Fibroblast of gingiva (primary cell): Measurements from ENCODE around the gene CBX6.
"Not testable (repeated sequence)": the region's sequence is repeated elsewhere in the genome, so short reads cannot be mapped to it uniquely, and the experiment has no call there.

ENCODE experiments used
- DNase-seq: peaks from one replicate; pipeline ENCODE4 v3.0.0-alpha.2; 2011; ENCODE audit warnings: low read depth

The CBX6 gene

DNA sequence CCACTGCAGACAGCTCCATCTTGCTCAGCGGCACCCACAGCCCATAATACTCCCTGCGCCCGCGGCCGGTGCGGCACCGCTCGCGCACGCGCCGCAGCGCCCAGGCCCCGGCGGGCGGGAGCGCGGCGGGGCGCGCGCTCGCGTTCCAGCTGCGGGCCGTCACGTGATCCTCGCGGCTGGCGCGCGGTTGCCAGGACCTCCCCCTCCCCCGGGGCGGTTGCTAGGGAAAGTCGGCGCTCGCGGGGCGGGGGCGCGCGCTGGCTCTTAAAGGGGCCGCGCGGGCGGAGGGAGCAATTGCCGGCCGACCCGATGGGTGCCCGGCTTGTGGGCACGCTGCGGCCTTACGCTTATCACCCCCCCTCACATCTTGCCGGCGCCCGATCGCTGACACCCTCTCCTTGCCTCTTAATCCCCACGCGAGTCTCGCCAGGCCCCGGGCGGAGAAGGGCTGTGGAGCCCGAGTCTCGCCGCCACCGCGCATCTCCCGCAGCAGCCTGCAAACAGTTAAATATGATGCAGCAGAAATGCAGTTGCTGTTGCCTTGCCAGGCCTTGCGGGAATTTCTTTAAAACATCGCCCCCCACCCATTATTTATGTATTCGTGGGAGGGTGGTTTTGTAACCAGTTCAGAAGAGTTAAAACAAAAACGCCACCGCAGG, at the start of gene CBX6:
CBX6 (minus strand) TSS at position 45 of the 659 bp plus-strand sequence; CDS start at position 19, 26 bp downstream.
- DNase-seq = peak; percentile 94

- DNase-seq = no peak
Measured at GRCh38 chr22:38921806-38922205, 49.8 kb upstream of the CBX6 start.

DNA sequence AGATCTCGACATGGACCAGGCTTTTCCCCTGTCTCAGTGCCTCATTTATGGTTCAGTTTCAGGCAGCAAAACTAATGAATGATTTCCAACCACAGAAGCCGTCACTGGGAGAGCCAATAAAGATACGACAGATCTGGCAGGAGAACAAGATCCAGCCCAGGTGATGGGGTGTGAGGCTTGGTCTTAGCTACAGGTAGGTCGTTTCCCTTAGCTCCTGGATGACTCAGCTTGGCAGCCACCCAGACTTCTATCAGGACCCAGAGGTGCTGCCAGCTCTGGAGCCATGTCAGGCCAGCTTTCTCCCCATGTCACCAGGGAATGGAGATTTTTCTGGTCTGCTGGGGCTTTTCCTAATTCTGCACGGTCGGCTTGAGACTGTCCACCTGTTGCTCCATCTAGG, 49.1 kb upstream of the CBX6 start:
- no peak for DNase-seq

- DNase-seq = no peak
Measured at GRCh38 chr22:38919631-38920190, 47.7 kb upstream of the CBX6 start.

DNA sequence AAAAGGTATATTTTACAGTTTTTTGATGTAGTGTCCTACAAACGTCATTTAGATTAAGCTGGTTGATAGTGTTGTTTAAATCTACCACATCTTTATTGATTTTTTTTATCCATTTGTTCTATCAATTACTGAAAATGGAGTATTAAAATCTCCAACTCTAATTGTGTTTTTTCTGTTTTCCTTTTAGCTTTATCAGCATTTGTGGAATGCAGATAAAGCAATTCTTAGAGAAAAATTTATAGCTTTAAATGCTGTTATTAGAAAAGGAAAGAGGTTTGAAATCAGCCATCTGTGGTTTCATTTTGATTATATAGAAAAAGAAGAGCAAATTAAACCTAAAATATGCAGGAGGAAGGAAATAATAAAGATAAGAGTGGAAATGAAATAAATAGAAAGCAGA, 39.4 kb upstream of the CBX6 start:
- no peak for DNase-seq

- no peak for DNase-seq
Measured at GRCh38 chr22:38907767-38908166, 35.8 kb upstream of the CBX6 start.

- DNase-seq = no peak
Measured at GRCh38 chr22:38906052-38906451, 34.0 kb upstream of the CBX6 start.

- DNase-seq = not testable (repeated sequence)
Measured at GRCh38 chr22:38904052-38904617, 32.1 kb upstream of the CBX6 start.

GRCh38 chr22:38901111-38901641, 29.2 kb upstream of the CBX6 start:
- DNase-seq = no peak

DNA sequence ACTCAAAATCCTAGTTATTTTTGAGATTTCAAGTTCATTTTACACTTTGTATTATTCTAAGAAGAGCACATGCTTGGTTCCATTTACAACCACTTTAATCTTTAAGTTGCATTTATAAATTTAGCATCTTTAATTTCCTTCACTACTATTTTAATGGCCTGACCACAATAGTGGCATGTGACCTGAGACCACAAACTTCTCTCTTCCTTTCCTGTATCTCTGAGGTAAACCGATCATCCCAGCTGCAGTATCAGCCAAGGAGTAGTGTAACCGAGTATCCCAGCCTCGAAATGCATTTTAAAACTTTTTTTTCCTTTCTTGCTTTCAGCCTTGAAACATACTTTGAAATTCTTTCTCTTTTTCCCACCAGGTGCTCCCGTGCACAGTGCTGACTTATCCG, 28.7 kb upstream of the CBX6 start:
- DNase-seq = no peak

- DNase-seq = no peak
Measured at GRCh38 chr22:38891256-38891655, 19.2 kb upstream of the CBX6 start.

DNA sequence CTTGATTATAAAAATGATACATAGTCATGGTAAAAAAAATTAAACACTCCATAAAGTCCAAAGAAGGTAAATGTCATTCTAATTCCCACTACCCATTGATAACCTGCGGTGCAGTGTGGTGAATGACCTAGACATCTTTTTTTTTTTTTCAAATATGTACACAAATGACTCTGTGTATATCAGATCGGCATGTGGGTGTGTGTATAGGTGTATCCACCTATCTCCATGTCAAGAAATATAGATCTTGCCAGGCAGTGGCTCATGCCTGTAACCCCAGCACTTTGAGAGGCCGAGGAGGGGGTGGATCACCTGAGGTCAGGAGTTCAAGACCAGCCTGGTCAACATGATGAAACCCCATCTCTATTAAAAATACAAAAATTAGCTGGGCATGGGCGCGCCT, 18.4 kb upstream of the CBX6 start:
- no peak for DNase-seq

DNA sequence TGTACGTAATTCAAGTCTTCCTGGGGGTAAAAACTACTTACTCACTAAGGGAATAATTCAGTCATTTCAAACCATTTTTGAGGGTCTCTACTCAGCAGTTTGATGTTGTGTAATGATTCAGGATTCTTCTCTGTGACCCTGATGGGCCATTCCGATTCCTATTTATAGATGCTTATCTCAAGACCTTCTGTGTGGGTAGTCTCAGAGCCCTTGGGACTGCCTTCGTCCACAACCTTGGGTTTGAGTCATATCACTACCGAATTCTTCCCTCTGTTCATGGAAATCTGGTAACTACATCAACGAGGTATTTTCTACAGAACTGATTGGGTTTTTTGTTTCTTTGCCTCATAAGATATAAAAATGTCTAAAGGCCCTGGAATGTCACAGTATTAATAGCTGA, 14.3 kb upstream of the CBX6 start:
- DNase-seq = no peak

DNA sequence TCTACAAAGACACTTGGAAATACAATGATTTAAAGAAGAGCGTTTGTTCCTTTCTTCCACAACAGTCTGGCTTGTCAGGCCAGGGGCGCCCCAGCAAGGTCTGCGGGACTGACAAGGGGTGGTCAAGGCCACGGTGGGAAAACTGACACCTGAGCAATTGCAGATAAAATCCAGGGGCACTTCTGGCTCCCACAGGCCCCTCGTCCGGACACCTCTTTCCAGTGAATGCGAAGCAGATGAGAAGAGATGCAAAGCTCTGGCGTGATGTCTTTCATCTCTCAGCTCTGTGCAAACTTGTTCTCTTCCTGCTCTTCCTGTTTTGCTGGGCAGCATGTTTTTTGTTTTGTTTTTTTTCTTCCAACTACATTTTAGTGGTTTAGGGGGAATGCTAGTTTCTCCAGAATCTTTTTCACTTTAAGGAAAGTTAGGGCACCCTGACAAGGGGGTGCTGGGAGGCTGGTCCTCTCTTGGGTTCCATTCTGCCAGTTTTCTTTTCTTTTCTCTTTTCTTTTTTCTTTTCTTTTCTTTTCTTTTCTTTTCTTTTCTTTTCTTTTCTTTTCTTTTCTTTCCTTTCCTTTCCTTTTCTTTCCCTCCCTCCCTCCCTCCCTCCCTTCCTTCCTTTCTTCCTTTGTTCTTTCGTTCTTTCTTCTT, 11.1 kb upstream of the CBX6 start:
- no peak for DNase-seq

DNA sequence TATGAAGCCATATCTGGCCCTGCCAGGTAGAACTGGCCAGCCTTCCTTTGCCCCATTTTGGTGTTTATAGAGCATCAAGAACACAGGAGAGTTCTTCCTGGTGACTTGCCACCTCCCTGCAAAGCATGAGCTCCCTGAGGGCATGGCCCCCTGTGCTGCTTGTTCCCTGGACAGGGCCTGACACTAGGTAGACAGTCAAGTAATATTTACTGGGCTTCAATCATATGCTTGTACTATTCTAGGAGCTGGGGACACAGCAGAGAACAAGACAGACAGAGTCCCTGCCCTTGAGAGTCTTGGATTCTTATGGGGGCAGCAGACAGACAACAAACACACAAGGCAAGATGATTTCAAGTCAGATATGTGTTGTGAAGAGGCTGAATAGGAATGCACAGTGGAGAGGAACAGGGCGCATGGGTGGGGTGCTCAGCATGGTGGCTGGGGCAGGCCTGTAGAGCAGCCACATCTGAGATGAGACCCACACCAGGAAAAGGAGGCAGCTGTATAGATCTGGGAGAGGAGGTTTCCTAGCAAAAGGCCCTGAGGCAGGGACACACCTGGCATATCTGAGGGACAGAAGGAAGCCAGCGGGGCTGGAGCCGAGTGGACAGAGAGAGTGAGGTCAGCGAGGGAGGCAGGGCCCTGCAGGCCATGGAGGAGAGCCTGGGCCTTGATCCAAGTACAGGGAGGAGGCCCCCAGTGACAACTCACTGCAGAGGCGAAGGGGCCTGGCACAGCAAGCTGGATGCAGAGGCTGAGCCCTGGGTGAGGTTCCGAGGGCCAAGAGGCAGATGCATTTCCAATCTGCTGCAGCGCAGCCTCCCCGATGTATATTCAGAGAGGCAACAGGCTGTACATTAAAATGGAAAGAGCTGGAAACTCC, 10.2 kb upstream of the CBX6 start:
- no peak for DNase-seq

GRCh38 chr22:38881464-38881871, 9.5 kb upstream of the CBX6 start:
- DNase-seq = peak; percentile 94

- DNase-seq = no peak
Measured at GRCh38 chr22:38879961-38880360, 7.9 kb upstream of the CBX6 start.

DNA sequence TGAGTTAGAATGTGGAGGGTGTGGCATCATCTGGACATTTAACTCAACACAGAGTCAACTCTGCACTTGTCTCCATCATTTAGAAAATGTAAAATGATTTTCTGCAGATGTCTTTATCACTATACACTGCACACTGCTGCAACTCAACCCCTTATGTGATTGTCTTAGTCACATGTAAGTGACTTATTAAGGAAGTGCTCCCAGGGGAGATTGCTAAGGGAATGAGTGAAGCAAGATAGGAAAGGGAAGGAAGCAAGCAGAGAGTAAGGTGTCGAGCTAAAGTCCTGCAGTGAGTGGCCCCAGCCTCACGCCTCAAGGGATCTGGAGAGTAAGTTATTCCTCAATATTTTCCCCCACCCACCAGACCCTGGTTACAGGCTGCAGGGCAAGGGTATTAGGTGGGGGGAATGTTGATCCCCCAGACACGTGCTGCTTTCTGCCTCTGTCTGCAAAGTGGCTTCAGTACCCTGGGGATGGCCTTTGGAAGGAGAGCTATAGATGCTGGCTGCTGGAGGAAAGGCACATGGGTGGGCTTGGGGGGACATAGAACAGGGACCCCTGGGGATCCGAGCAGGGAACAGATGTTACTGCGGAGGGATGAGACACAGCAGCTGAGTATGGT, 7.2 kb upstream of the CBX6 start:
- DNase-seq = no peak

DNA sequence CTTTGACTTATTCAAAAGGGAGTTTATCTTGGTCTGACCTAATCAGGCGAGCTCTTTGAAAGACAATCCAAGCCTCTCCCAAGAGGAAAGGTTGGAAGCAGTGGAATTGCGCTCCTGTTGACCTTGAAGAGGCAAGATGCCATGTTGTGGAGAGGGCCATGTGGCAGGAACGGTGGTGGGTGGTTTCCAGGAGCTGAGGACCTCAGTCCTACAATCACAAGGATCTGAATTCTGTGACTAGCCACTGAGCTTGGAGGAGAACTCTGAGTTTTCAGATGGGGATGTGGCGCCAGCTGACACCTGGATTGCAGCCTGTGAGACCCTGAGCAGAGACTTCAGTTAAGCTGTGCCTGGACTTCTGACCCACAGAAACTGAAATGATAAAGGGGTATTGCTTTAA, 6.0 kb upstream of the CBX6 start:
- DNase-seq = no peak

DNA sequence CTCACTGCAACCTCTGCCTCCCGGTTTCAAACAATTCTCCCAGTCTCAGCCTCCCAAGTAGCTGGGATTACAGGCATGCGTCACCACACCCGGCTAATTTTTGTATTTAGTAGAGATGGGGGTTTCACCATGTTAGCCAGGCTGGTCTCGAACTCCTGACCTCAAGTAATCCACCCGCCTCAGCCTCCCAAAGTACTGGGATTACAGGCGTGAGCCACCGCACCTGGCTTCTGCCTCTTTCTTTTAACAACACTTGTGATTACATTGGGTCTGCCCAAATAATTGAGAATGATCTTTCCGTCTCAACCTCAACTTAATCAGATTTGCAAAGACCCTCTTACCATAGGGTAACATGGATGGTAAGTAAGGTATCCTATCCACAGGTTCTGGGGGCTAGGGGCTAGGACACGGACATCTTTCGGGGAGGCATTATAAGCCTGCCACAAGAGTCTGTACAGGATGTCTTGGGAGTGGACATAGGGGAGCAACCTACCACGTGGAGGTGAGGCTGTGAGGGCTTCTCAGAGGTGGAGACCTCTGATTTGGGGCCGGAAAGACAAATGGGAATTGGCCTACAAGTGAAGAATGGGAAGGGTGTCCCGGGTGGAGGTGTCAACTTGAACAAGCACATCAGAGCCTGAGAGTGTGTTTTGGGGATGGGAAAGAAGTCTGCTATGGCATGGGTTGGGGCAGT, 2.7 kb upstream of the CBX6 start:
- DNase-seq = no peak
